Fibroblast of lung (primary cell): ENCODE data around the gene BRINP3. TPM values are rescaled to one million over a fixed set of nuclear protein-coding genes. Genes with fewer than 3 reads are reported as not detected.

ENCODE experiments used
- DNase-seq, 2 donors: peaks; one replicate each; pipeline versions ENCODE4 v3.0.0 to v3.0.0-alpha.2; 2010; ENCODE audit warnings: low read depth in 2 of 2
- H2AFZ ChIP-seq: 2 replicates; pipeline ENCODE4 v1.5.1; 2012; ENCODE audit warnings: low read length, control low read depth, inconsistent platforms
- H3K27ac ChIP-seq: 2 replicates; pipeline ENCODE4 v1.5.1; 2011; ENCODE audit warnings: low read length, control low read depth; ENCODE audit not compliant: insufficient read depth
- H3K27me3 ChIP-seq: 2 replicates; pipeline ENCODE4 v1.5.1; 2011; ENCODE audit warnings: mild to moderate bottlenecking, low read length; ENCODE audit not compliant: control insufficient read depth, insufficient read depth
- H3K36me3 ChIP-seq: 2 replicates; pipeline ENCODE4 v1.5.1; 2011; ENCODE audit warnings: low read length; ENCODE audit not compliant: control insufficient read depth, insufficient read depth
- H3K4me1 ChIP-seq: 2 replicates; pipeline ENCODE4 v1.5.1; 2011; ENCODE audit warnings: low read length; ENCODE audit not compliant: control insufficient read depth, insufficient read depth; ENCODE audit errors: extremely low read depth
- H3K4me2 ChIP-seq: 2 replicates; pipeline ENCODE4 v1.5.1; 2011; ENCODE audit warnings: low read length, control low read depth; ENCODE audit not compliant: insufficient read depth; ENCODE audit errors: extremely low read depth
- H3K4me3 ChIP-seq, 4 experiments: fragments of 200-600 bp in 1 of 4; sonication (generic) in 1 of 4; replicated peaks in 1 of 4; 2 replicates each; pipeline ENCODE4 v1.5.1; 2011 to 2016; ENCODE audit warnings: low read length in 4 of 4, low read depth in 3 of 4, mild to moderate bottlenecking in 3 of 4, control low read depth in 2 of 4, inconsistent platforms in 1 of 4, mixed read lengths in 1 of 4; ENCODE audit not compliant: insufficient read depth in 1 of 4; ENCODE audit errors: control extremely low read depth in 1 of 4
- H3K79me2 ChIP-seq: 2 replicates; pipeline ENCODE4 v1.5.1; 2012; ENCODE audit warnings: mild to moderate bottlenecking, low read length, inconsistent platforms; ENCODE audit not compliant: control insufficient read depth, insufficient read depth
- H3K9ac ChIP-seq: 2 replicates; pipeline ENCODE4 v1.5.1; 2011; ENCODE audit warnings: mild to moderate bottlenecking, low read length, control low read depth; ENCODE audit not compliant: insufficient read depth
- H3K9me3 ChIP-seq: 2 replicates; pipeline ENCODE4 v1.5.1; 2012; ENCODE audit warnings: low read depth, low read length; ENCODE audit not compliant: control insufficient read depth, insufficient read depth
- H4K20me1 ChIP-seq: 2 replicates; pipeline ENCODE4 v1.5.1; 2011; ENCODE audit warnings: low read length; ENCODE audit not compliant: control insufficient read depth, insufficient read depth; ENCODE audit errors: extremely low read depth
- CTCF ChIP-seq, 2 donors: IDR thresholded peaks in 1 of 2; conservative IDR thresholded peaks in 1 of 2; 1 replicate in 1 of 2; 2 replicates in 1 of 2; pipeline ENCODE4 v1.5.1; 2011 to 2012; ENCODE audit warnings: low read length in 2 of 2, control low read depth in 1 of 2, inconsistent platforms in 1 of 2, low read depth in 1 of 2, mild to moderate bottlenecking in 1 of 2
- EZH2 ChIP-seq: IDR thresholded peaks from 2 replicates; pipeline ENCODE4 v1.5.1; 2012; ENCODE audit warnings: low read length, control low read depth, mild to moderate bottlenecking; ENCODE audit errors: missing control alignments
- polyA plus RNA-seq, 2 donors: library from polyadenylated mRNA; depleted of rRNA in 1 of 2; stranded (reverse) in 1 of 2; unstranded in 1 of 2; fragments of >200 nt; gene quantifications; 2 replicates each; pipeline ENCODE4 v1.2.1, GENCODE V29; 2011 to 2012; ENCODE audit warnings: missing spikeins in 1 of 2
- total RNA-seq: library from RNA; depleted of rRNA; stranded (reverse); fragments of >200 nt; gene quantifications from 2 replicates; pipeline ENCODE4 v1.2.1, GENCODE V29; 2014

The BRINP3 gene
- total and polyA plus RNA-seq, 2 donors (not counting 1 experiment from before 2014, with no cell fraction given), result 0.26 to 18.8 TPM

- TF ChIP-seq EZH2 (no peak), CTCF (conservative IDR thresholded peaks at IDR 0.05 in 1 of 2, IDR thresholded peaks at IDR 0.05 in 1 of 2; ENCODE audit: low read depth in 1 of 2, low read length in 2 of 2) (no peak)
- Histone ChIP-seq H3K4me1 (no peaks in the 10 kb centered on the region), H3K4me3 (no peak overlapping the region)
These were observed 318.5 kb downstream of the BRINP3 start for GRCh38 chr1:190159146-190159545.

GRCh38 chr1:190154744-190155143 lies 322.9 kb downstream of the BRINP3 start:
- H4K20me1 ChIP-seq, result no peaks in the 10 kb centered on the region

More at GRCh38 chr1:190159146-190159545, 318.5 kb downstream of the BRINP3 start:
- Histone ChIP-seq H2AFZ (no peak overlapping the region), H3K9me3 (no peaks in the 10 kb centered on the region), H3K27me3 (no peaks in the 10 kb centered on the region), H3K4me2 (no peak overlapping the region), H3K79me2 (no peaks in the 10 kb centered on the region), H3K27ac (no peak overlapping the region), H3K9ac (no peak overlapping the region), H4K20me1 (no peaks in the 10 kb centered on the region), H3K36me3 (no peaks in the 10 kb centered on the region)
- DNase-seq, result peak in 1 of 2 donors; percentile 47

GRCh38 chr1:190147616-190148015 lies 330.0 kb downstream of the BRINP3 start:
- TF ChIP-seq EZH2, result no peak
- TF ChIP-seq CTCF (conservative IDR thresholded peaks at IDR 0.05 in 1 of 2, IDR thresholded peaks at IDR 0.05 in 1 of 2; ENCODE audit: low read depth in 1 of 2, low read length in 2 of 2), result no peak
- no peak for DNase-seq
- Histone ChIP-seq H3K36me3 (no peaks in the 10 kb centered on the region), H3K4me3 (no peak overlapping the region), H3K27me3 (no peaks in the 10 kb centered on the region), H3K9me3 (no peaks in the 10 kb centered on the region), H3K4me1 (no peaks in the 10 kb centered on the region), H2AFZ (no peak overlapping the region), H3K79me2 (no peaks in the 10 kb centered on the region), H3K9ac (no peak overlapping the region), H3K4me2 (no peak overlapping the region), H3K27ac (no peak overlapping the region), H4K20me1 (no peaks in the 10 kb centered on the region)

More at GRCh38 chr1:190154744-190155143, 322.9 kb downstream of the BRINP3 start:
- H2AFZ ChIP-seq, result no peak overlapping the region
- no peak for TF ChIP-seq CTCF (conservative IDR thresholded peaks at IDR 0.05 in 1 of 2, IDR thresholded peaks at IDR 0.05 in 1 of 2; ENCODE audit: low read depth in 1 of 2, low read length in 2 of 2)
- TF ChIP-seq EZH2, result no peak
- H3K27me3 ChIP-seq, result no peaks in the 10 kb centered on the region
- no peaks in the 10 kb centered on the region for H3K36me3 ChIP-seq
- H3K9ac ChIP-seq, result no peak overlapping the region
- DNase-seq, result no peak
- H3K79me2 ChIP-seq, result no peaks in the 10 kb centered on the region
- H3K4me3 ChIP-seq, result no peak overlapping the region
- no peak overlapping the region for H3K27ac ChIP-seq
- H3K4me1 ChIP-seq, result no peaks in the 10 kb centered on the region
- H3K4me2 ChIP-seq, result no peak overlapping the region
- no peaks in the 10 kb centered on the region for H3K9me3 ChIP-seq
